ENCODE measurements around the gene ITGB1BP1. TPM values are rescaled to one million over a fixed set of nuclear protein-coding genes. Genes with fewer than 3 reads are reported as not detected.
A peak's percentile ranks its signal among the peaks of the same experiment; 100 is the strongest.

ITGB1BP1 gene
- polyA plus RNA-seq, 1 of the 3 experiments (the other 2 are of a cell fraction): 56.6 TPM

GRCh38 chr2:9364791-9365497 lies 58.4 kb downstream of the ITGB1BP1 start:
- CTCF ChIA-PET: interaction anchor here (0.7 to 7.5 kb wide), 6 partner anchors 10 to 223 kb away, joined by 3 to 43 read pairs (median 4); no protein-coding TSS in a partner anchor

GRCh38 chr2:9364373-9364772 lies 59.0 kb downstream of the ITGB1BP1 start:
- ChIA-PET CTCF (interaction anchor here (0.7 to 7.5 kb wide), 5 partner anchors 11 to 222 kb away, joined by 3 to 43 read pairs (median 4); no protein-coding TSS in a partner anchor), POLR2A (no interaction called here)
- no peak overlapping the region for H3K9ac ChIP-seq
- H3F3A ChIP-seq (replicated peaks; ENCODE audit: insufficient read depth): peaks cover 14% of the 10 kb centered on the region
- H3K79me2 ChIP-seq (ENCODE audit: insufficient read depth): peaks cover 18% of the 10 kb centered on the region; the same call in 1 of the 2 replicates
- no peak overlapping the region for H3K4me2 ChIP-seq
- no peak for DNase-seq
- H3K27ac ChIP-seq (ENCODE audit: low read depth in 2 of 2, low read length in 1 of 2): no peak overlapping the region
- H3K4me1 ChIP-seq (ENCODE audit: control insufficient read depth in 1 of 2, insufficient read depth in 2 of 2, low read depth in 1 of 2, low read length in 1 of 2): no peaks in the 10 kb centered on the region; a peak in 1 of 4 replicates
- WGBS (ENCODE audit: low lambda C conversion rate): 91% methylated on average over 4 of the region's 4 CpGs
- H4K20me1 ChIP-seq (ENCODE audit: insufficient read depth): no peaks in the 10 kb centered on the region
- TF ChIP-seq EZH2phosphoT487 (IDR thresholded peaks at IDR 0.05; ENCODE audit: borderline replicate concordance, low read depth) (no peak), POLR2AphosphoS5 (IDR thresholded peaks at IDR 0.05; ENCODE audit: low read depth, low read length) (peak; percentile 13; the same call in 1 of the 2 replicates)
- no peak overlapping the region for H3K4me3 ChIP-seq (ENCODE audit: low read depth in 2 of 2, low read length in 1 of 2)
- H3K9me2 ChIP-seq: no peaks in the 10 kb centered on the region
- H3K9me3 ChIP-seq: no peaks in the 10 kb centered on the region
- peaks cover 46 to 66% of the 10 kb centered on the region in 2 experiments for H3K36me3 ChIP-seq (replicated peaks in 1 of 2; ENCODE audit: control insufficient read depth in 1 of 2, insufficient read depth in 2 of 2, low read length in 1 of 2)
- H3K27me3 ChIP-seq (ENCODE audit: insufficient read depth): no peaks in the 10 kb centered on the region
- H2AFZ ChIP-seq (ENCODE audit: low read depth): no peak overlapping the region

More at GRCh38 chr2:9364791-9365497, 58.4 kb downstream of the ITGB1BP1 start:
- Histone ChIP-seq H3K4me3 (ENCODE audit: low read depth in 2 of 2, low read length in 1 of 2) (no peak overlapping the region), H4K20me1 (ENCODE audit: insufficient read depth) (no peaks in the 10 kb centered on the region), H3K9ac (no peak overlapping the region), H3K9me3 (no peaks in the 10 kb centered on the region), H3K27me3 (ENCODE audit: insufficient read depth) (no peaks in the 10 kb centered on the region), H3K36me3 (replicated peaks in 1 of 2; ENCODE audit: control insufficient read depth in 1 of 2, insufficient read depth in 2 of 2, low read length in 1 of 2) (peaks cover 43 to 64% of the 10 kb centered on the region in 2 experiments), H3K27ac (ENCODE audit: low read depth in 2 of 2, low read length in 1 of 2) (0 out of 4 replicates have a peak overlapping the region, but pooled peaks have one; percentile 4 to 5), H3K4me2 (no peak overlapping the region), H2AFZ (ENCODE audit: low read depth) (no peak overlapping the region), H3K9me2 (no peaks in the 10 kb centered on the region), H3K79me2 (ENCODE audit: insufficient read depth) (peaks cover 18% of the 10 kb centered on the region; the same call in 1 of the 2 replicates), H3F3A (replicated peaks; ENCODE audit: insufficient read depth) (peaks cover 9% of the 10 kb centered on the region), H3K4me1 (ENCODE audit: control insufficient read depth in 1 of 2, insufficient read depth in 2 of 2, low read depth in 1 of 2, low read length in 1 of 2) (no peaks in the 10 kb centered on the region; a peak in 1 of 4 replicates)
- TF ChIP-seq RFX5 (IDR thresholded peaks at IDR 0.05; ENCODE audit: low read length) (no peak), TCF12 (IDR thresholded peaks at IDR 0.05) (peak; percentile 65), POLR2AphosphoS5 (IDR thresholded peaks at IDR 0.05; ENCODE audit: low read depth, low read length) (peak; percentile 7)
- POLR2A ChIA-PET: no interaction called here
- no peak for DNase-seq
- WGBS (ENCODE audit: low lambda C conversion rate): 82% methylated on average over 4 of the region's 4 CpGs

GRCh38 chr2:9360701-9361100 lies 62.6 kb downstream of the ITGB1BP1 start:
- CTCF ChIA-PET: interaction anchor here (2.9 kb wide), 1 partner anchor 10 kb away, joined by 10 read pairs; no protein-coding TSS in a partner anchor
- H3K36me3 ChIP-seq (replicated peaks in 1 of 2; ENCODE audit: control insufficient read depth in 1 of 2, insufficient read depth in 2 of 2, low read length in 1 of 2): peaks cover 57 to 81% of the 10 kb centered on the region in 2 experiments

More at GRCh38 chr2:9360701-9361100, 62.6 kb downstream of the ITGB1BP1 start:
- Histone ChIP-seq H3K9me2 (no peaks in the 10 kb centered on the region), H3K79me2 (ENCODE audit: insufficient read depth) (peaks cover 21% of the 10 kb centered on the region), H3K27ac (ENCODE audit: low read depth in 2 of 2, low read length in 1 of 2) (0 out of 4 replicates have a peak overlapping the region, but pooled peaks of 1 of the 2 experiments have one; percentile 6), H3K9ac (no peak overlapping the region), H3F3A (replicated peaks; ENCODE audit: insufficient read depth) (peaks cover 20% of the 10 kb centered on the region), H2AFZ (ENCODE audit: low read depth) (no peak overlapping the region), H3K27me3 (ENCODE audit: insufficient read depth) (no peaks in the 10 kb centered on the region), H3K9me3 (no peaks in the 10 kb centered on the region), H3K4me1 (ENCODE audit: control insufficient read depth in 1 of 2, insufficient read depth in 2 of 2, low read depth in 1 of 2, low read length in 1 of 2) (no peaks in the 10 kb centered on the region; a peak in 1 of 4 replicates), H3K4me3 (ENCODE audit: low read depth in 2 of 2, low read length in 1 of 2) (no peak overlapping the region), H3K4me2 (no peak overlapping the region), H4K20me1 (ENCODE audit: insufficient read depth) (no peaks in the 10 kb centered on the region)
- POLR2A ChIA-PET: no interaction called here
- TF ChIP-seq USF2 (IDR thresholded peaks at IDR 0.05; ENCODE audit: borderline replicate concordance, low read depth, low read length) (no peak), TEAD4 (IDR thresholded peaks at IDR 0.05; ENCODE audit: borderline replicate concordance, insufficient read depth) (peak; percentile 16; the same call in 1 of the 2 replicates)
- WGBS (ENCODE audit: low lambda C conversion rate): 79% methylated on average over 2 of the region's 2 CpGs
- no peak for DNase-seq

All from SK-N-SH (cell line).